Neural cell (in vitro differentiated cells): ENCODE measurements around the gene FAM107B.

ENCODE experiments used
- CTCF ChIP-seq: fragments of 450-650 bp; IDR thresholded peaks from 2 replicates; pipeline ENCODE4 v1.5.1; 2014; ENCODE audit warnings: antibody characterized with exemption, mild to moderate bottlenecking, moderate library complexity; ENCODE audit not compliant: poor library complexity, severe bottlenecking
- EP300 ChIP-seq: fragments of 450-650 bp; conservative IDR thresholded peaks from 2 replicates; pipeline ENCODE4 v1.6.1; 2014; ENCODE audit warnings: antibody characterized with exemption, mild to moderate bottlenecking, moderate library complexity; ENCODE audit not compliant: poor library complexity, severe bottlenecking
- EZH2 ChIP-seq: fragments of 200-600, 300-800 bp; shearing (Covaris generic), sonication (generic); IDR thresholded peaks from 2 replicates; pipeline ENCODE4 v1.6.1; 2014; ENCODE audit warnings: antibody characterized with exemption, low read length, borderline replicate concordance, mild to moderate bottlenecking; ENCODE audit not compliant: insufficient read depth, poor library complexity, severe bottlenecking
- POLR2AphosphoS5 ChIP-seq: IDR thresholded peaks from 2 replicates; pipeline ENCODE4 v1.6.1; 2012
- REST ChIP-seq: IDR thresholded peaks from 2 replicates; pipeline ENCODE4 v1.6.1; 2012; ENCODE audit warnings: borderline replicate concordance
- TAF1 ChIP-seq: IDR thresholded peaks from 2 replicates; pipeline ENCODE4 v1.6.1; 2012; ENCODE audit warnings: low read depth

GRCh38 chr10:14557567-14557966 is 217.1 kb downstream of the FAM107B start:
- TF ChIP-seq CTCF (no peak), EZH2 (no peak), EP300 (no peak), REST (no peak), TAF1 (no peak), POLR2AphosphoS5 (no peak)
